Measurements from ENCODE around the gene C2CD4D.

The C2CD4D gene

DNA sequence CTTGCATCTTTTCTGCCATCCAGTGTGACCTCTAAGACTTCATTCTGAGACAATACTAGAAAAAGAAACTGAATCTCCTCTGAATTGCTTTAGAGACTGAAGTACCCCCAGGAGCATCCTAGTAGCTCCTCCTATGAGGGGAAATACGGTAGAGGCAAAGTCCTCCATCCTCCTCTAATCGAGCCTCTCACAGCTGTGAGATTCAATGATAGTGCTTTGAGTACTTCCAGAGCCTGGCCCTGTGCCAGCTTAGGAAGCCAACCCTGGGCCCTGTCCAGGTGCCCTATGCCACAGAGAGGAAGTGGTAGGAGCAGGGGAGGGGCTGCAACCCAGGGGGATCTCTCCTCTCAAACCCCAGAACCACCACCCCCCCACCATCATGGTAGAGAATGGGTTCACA, 18.7 kb downstream of the C2CD4D start:
- DNase-seq = peak; percentile 52
- Histone ChIP-seq H3K27me3 (replicated peaks; ENCODE audit: insufficient read depth, low read length) (no peaks in the 10 kb centered on the region), H3K4me1 (ENCODE audit: low read length) (peaks cover 38% of the 10 kb centered on the region)

GRCh38 chr1:151819976-151820623, 19.5 kb downstream of the C2CD4D start:
- Histone ChIP-seq H3F3A (ENCODE audit: insufficient read depth, low read length) (no peaks in the 10 kb centered on the region; the same call in 1 of the 2 replicates), H3K79me2 (ENCODE audit: low read length) (no peaks in the 10 kb centered on the region), H3K4me2 (ENCODE audit: low read depth, low read length) (no peak overlapping the region), H2AFZ (ENCODE audit: low read length) (no peak overlapping the region), H3K9ac (ENCODE audit: low read length) (no peak overlapping the region), H3K9me2 (replicated peaks; ENCODE audit: insufficient read depth, low read length) (no peaks in the 10 kb centered on the region), H4K20me1 (ENCODE audit: insufficient read depth, low read length) (no peaks in the 10 kb centered on the region), H3K27me3 (replicated peaks; ENCODE audit: insufficient read depth, low read length) (no peaks in the 10 kb centered on the region), H3K36me3 (replicated peaks; ENCODE audit: insufficient read depth, low read length) (no peaks in the 10 kb centered on the region), H3K4me3 (ENCODE audit: low read length) (no peak overlapping the region), H3K27ac (ENCODE audit: low read length) (no peak overlapping the region), H3K9me3 (replicated peaks; ENCODE audit: insufficient read depth, low read length) (no peaks in the 10 kb centered on the region), H3K4me1 (ENCODE audit: low read length) (peaks cover 46% of the 10 kb centered on the region)
- no peak for TF ChIP-seq EZH2phosphoT487 (IDR thresholded peaks at IDR 0.05; ENCODE audit: low read length)
- no peak for TF ChIP-seq EZH2 (optimal IDR thresholded peaks at IDR 0.05; ENCODE audit: low read depth, low read length)
- TF ChIP-seq CTCF (IDR thresholded peaks at IDR 0.05; ENCODE audit: low read length) = no peak
- DNase-seq = no peak

More for the DNA sequence above, 18.7 kb downstream of the C2CD4D start:
- H3K36me3 ChIP-seq (replicated peaks; ENCODE audit: insufficient read depth, low read length) = no peaks in the 10 kb centered on the region
- TF ChIP-seq EZH2phosphoT487 (IDR thresholded peaks at IDR 0.05; ENCODE audit: low read length) = no peak
- no peak for TF ChIP-seq CTCF (IDR thresholded peaks at IDR 0.05; ENCODE audit: low read length)
- no peak for TF ChIP-seq EZH2 (optimal IDR thresholded peaks at IDR 0.05; ENCODE audit: low read depth, low read length)
- no peak overlapping the region for H3K4me2 ChIP-seq (ENCODE audit: low read depth, low read length)
- no peaks in the 10 kb centered on the region for H4K20me1 ChIP-seq (ENCODE audit: insufficient read depth, low read length)
- H3F3A ChIP-seq (ENCODE audit: insufficient read depth, low read length) = no peaks in the 10 kb centered on the region
- H3K4me3 ChIP-seq (ENCODE audit: low read length) = no peak overlapping the region
- no peak overlapping the region for H3K27ac ChIP-seq (ENCODE audit: low read length)
- no peak overlapping the region for H3K9ac ChIP-seq (ENCODE audit: low read length)
- no peaks in the 10 kb centered on the region for H3K9me2 ChIP-seq (replicated peaks; ENCODE audit: insufficient read depth, low read length)
- H2AFZ ChIP-seq (ENCODE audit: low read length) = peak overlapping the region; percentile 7; the same call in 1 of the 2 replicates
- no peaks in the 10 kb centered on the region for H3K79me2 ChIP-seq (ENCODE audit: low read length)
- H3K9me3 ChIP-seq (replicated peaks; ENCODE audit: insufficient read depth, low read length) = no peaks in the 10 kb centered on the region

DNA sequence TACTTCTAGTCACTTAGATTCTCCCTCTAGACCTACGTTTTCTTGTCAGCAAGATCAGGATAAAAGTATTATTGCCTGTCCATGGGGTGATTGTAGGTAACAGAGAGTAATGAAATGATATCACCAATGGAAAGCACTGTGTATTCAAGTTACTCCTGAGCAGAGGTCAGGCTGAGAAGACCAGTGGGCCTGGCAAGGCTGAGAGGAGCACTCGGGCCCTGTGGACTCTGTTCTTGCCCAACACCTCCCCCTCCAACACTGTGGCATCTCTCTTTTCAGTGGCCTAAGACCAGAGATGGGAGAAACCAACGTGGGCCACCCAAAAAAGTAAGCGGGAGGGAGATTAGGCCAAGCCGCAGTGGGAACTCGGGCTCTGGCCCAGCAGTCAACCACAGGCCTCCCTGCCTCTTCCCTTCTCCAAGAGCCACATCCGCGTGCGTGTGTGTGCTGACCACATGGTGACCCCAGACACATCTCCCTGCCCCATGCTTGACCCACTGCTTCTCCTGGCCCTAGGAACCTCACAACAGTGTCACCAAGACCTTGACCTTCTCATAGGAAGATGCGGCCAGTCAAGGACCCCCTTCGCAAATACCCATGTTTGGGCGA, 20.3 kb downstream of the C2CD4D start:
- Histone ChIP-seq H2AFZ (ENCODE audit: low read length) (no peak overlapping the region), H4K20me1 (ENCODE audit: insufficient read depth, low read length) (no peaks in the 10 kb centered on the region), H3K4me3 (ENCODE audit: low read length) (no peak overlapping the region), H3K4me1 (ENCODE audit: low read length) (peaks cover 54% of the 10 kb centered on the region), H3K4me2 (ENCODE audit: low read depth, low read length) (no peak overlapping the region), H3K27ac (ENCODE audit: low read length) (no peak overlapping the region), H3K27me3 (replicated peaks; ENCODE audit: insufficient read depth, low read length) (no peaks in the 10 kb centered on the region), H3K36me3 (replicated peaks; ENCODE audit: insufficient read depth, low read length) (no peaks in the 10 kb centered on the region), H3K9me3 (replicated peaks; ENCODE audit: insufficient read depth, low read length) (no peaks in the 10 kb centered on the region), H3K9me2 (replicated peaks; ENCODE audit: insufficient read depth, low read length) (no peaks in the 10 kb centered on the region), H3K9ac (ENCODE audit: low read length) (no peak overlapping the region), H3K79me2 (ENCODE audit: low read length) (no peaks in the 10 kb centered on the region), H3F3A (ENCODE audit: insufficient read depth, low read length) (no peaks in the 10 kb centered on the region; the same call in 1 of the 2 replicates)
- no peak for DNase-seq
- TF ChIP-seq EZH2phosphoT487 (IDR thresholded peaks at IDR 0.05; ENCODE audit: low read length) (no peak), EZH2 (optimal IDR thresholded peaks at IDR 0.05; ENCODE audit: low read depth, low read length) (no peak), CTCF (IDR thresholded peaks at IDR 0.05; ENCODE audit: low read length) (no peak)

All from MM.1S (cell line).